Medulla oblongata (tissue), 1 donor: ENCODE results near the gene PDK2.

Experiments
- DNase-seq: peaks from one replicate; pipeline ENCODE4 v3.0.0-alpha.2; 2015; ENCODE audit errors: extremely low spot score

Gene PDK2

DNA sequence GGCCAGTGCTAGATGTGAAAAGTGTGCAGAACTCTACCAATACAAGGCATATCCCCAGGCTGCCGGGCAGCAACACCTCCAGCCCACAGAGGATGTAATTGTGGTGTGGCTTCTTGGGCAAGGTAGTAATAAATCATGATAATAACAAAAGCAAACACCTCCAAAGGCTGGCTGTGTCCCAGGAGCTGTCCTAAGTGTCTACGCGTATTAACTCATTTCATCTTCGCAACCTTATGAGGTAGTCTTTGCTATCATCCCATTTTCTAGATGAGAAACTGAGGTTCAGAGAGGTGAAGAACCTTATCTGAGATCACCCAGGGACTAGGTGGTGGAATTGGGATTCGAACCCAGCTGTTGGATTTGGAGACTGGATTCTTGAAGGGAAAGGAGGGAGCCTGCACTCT, 5.3 kb downstream of the PDK2 start:
- DNase-seq, result no peak

DNA sequence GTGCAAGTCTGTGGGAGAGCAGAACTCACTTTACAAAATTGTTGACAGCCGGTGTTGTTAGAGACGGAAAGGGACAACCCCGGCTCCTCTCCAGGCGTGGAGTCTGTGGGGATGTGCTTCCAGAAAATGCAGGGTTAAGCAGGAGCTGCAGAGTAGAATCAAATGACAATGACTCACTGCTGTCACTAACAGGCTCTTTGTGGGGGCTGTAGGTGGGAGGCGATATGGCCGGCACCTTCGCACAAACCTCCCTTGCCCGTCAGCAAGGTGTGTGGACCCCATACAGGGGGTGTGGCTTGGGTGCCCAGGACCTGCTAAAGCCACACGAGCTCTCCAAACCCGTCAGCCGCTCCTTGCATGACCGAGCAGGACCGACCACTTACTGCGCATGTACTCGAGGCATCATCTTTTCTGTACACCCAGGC, 5.8 kb downstream of the PDK2 start:
- no peak for DNase-seq

DNA sequence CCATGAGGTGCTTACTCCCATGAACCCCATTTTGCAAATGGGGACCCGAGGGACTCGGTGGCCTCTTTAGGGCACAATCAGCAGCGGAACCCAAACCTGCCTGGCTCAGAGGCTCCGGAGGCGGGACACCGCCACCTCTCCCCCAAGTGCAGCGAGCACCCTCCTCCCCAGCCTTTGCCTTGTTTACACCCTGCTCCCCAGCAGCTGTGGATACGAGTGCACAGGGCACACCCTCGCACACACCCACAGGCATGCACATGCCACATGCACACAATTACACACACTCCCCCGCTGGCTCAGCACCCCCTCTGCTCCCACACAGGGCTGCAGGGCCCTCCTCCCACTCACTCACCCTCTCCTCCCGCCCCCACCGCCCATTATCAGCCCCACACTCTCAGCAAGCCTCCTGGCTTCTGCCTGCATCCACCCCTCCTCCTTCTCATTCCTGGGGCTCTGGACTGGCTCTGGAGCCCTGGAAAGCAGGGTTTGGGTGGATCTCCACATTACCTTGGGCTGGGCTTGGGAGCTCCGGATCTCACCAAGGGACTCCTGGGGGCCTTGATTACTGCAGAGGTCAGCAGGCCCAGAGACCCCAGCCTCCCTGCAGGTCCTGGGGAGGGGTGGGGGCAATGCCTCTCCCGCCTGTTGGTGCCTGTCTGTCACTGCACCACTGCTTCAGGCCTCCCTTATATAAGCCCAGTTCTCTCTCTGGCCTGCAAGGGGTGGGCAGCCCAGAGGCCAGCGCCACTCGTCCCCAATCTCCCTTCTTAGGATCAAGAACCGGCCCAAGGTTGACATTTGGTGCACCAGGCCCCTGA, 6.4 kb downstream of the PDK2 start:
- peak; percentile 13 for DNase-seq

DNA sequence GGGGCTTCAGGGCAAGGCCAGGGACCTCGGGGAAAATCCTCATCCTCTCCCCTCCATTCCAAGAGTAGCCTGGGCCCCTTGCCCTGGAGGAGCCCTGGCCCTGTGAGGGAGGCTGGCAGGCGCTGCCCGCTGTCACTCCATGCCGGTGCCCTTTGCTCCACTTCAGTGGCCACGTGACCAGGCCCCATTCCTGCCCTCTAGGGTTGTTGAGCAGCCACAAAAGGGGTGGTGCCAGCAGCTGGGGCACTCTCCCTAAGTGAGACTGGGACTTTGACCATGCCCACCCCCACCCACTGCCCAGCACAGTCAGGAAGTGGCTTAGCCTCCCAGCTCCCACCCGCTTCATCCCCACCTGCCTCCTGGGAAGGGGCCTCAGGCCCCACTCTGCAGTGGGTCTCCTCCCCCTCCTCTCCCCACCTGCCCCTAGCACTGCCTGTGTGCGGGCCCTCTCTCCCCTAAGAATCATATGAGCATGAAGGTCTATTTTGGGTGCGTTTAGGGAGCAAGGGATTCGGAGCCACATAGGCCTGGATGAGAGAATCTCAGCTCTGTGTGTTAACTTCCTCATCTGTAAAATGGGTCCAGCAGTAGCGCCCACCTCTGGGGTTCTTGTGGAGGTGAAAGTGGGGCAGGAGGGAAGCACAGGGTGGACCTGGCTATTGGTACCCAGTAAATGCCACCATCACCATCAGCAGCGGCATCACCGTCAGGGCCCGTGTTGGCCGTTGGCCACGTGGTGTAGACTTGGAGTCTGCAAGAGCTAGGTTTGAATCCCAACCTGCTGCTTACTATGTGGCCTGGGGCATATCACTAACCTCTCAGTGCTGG, 7.2 kb downstream of the PDK2 start:
- DNase-seq, result peak; percentile 75

DNA sequence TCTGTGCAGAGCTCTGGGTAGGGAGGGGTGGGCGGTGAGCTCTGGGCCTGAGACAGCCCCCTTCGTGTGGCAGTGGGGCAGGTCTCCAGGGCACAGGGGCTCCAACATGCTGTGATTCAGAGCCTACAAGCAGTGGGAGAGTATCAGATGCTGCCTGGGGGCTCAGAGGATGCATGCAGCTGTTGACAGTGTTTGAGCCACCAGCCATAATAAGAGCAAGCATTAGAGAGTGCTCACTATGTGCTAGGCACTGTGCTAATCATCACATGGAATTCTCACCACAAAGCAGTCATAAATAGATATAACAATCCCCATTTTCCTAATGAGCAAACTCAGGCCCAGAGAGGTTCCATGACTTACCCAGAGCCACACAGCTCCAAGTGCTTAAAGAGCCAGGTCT, 8.1 kb downstream of the PDK2 start:
- DNase-seq, result no peak

DNA sequence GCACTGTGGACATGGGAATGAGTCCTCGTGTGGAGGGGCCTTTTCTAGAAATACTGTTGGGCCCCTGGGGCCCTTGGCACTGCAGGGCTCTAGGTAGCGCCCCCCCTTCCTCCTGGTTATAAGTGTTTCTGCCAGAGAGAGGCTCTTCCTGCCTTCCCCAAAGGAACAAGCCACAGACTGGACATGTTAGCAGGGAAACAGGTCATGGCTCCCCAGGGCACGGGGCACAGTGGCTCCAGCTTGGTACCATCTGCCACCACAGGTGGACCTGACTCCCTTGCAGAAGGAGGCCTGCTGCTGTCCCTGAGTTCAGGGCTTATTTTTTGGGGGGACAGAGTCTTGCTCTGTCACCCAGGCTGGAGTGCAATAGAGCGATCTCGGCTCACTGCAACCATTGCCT, 8.8 kb downstream of the PDK2 start:
- no peak for DNase-seq

DNA sequence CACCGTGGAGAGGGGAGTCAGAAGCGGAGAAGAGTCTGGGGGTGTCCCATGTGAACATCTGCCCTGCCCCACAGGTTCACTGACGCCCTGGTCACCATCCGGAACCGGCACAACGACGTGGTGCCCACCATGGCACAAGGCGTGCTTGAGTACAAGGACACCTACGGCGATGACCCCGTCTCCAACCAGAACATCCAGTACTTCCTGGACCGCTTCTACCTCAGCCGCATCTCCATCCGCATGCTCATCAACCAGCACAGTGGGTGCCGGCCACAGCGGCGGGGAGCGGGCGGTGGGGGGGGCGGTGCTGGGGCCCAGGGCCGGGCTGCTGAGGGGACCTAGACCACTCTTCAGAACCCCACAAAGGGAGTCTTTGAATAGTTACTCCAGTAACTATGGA, 10.7 kb downstream of the PDK2 start:
- no peak for DNase-seq

DNA sequence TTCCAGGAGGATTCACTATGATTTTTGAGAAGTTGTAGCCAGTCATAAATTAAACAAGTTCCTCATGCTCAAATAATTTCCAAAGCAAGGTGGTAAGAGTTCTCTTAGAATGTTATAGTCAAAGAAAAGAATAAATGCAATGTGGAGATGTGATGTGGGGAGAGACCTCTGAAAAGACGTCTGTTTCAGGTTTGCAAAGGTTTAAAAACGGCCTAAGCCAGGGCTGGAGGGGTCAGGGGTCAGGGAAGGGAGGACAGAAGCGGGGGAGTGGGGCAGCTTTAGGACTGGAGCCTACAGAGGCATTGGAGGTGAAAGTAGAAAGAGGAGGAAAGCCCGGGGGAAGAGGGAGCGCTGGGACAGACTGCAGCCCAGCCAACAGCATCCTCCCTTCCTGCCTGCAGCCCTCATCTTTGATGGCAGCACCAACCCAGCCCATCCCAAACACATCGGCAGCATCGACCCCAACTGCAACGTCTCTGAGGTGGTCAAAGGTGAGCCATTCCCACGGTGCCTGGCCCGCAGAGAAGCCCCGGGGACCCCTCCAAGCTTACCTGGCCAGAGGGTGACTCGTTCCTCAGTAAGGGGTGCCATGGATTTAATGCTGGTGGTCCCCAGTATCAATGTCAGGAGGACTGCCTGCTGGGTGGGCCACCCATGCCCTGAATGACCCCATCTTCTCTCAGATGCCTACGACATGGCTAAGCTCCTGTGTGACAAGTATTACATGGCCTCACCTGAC, 11.4 kb downstream of the PDK2 start:
- DNase-seq, result no peak

DNA sequence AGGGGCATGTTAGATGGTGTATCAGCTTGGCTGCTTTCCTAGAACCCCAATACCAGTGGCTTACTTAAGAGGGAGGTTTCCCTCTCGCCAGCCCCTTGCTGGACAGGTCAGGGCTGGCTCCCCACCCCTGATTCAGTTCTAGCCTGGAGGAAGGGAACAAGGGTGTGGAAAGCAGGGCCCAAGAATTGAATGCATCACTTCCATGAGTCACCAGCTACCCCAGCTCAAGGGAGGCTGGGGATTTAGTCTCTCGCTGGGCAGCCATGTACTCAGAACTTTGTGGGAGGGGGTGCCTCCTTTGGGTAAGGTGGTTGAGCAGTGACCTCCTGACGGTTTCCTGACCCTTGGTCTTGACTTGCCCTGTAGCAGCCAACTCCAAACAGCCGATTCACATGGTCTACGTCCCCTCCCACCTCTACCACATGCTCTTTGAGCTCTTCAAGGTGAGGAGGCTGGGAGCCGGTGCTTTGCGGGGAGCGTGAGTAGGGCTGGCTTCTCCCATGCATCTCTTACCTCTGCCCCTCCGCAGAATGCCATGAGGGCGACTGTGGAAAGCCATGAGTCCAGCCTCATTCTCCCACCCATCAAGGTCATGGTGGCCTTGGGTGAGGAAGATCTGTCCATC, 12.8 kb downstream of the PDK2 start:
- DNase-seq, result no peak

DNA sequence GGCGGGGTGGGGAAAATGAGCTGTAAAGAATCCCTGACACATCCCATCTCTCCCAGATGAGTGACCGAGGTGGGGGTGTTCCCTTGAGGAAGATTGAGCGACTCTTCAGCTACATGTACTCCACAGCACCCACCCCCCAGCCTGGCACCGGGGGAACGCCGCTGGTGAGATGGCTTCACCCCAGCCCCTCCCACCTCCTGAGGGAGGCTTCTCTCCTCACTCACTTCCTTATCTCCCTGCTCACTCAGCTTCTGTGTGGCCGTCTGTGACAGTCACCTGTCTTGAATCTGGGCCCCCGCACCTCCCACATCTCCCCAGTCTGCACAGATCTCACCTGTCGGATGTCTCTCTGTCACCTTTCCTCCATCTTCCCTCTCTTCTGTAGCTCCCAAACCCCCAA, 13.4 kb downstream of the PDK2 start:
- no peak for DNase-seq

DNA sequence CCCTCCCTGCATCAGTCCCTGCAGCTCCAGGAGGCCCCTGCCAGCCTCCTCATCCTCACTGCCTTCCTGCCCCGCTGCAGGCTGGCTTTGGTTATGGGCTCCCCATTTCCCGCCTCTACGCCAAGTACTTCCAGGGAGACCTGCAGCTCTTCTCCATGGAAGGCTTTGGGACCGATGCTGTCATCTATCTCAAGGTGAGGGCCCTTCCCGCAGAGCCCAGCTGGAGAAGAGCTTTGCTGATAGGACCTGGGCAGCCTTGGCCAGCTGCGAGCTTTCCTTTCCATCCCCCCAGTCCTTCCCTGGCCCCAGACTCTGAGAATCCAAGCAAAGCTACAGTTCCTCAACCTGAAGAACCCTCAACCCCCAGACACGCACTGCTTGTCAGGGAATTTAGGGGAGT, 14.1 kb downstream of the PDK2 start:
- DNase-seq, result no peak

DNA sequence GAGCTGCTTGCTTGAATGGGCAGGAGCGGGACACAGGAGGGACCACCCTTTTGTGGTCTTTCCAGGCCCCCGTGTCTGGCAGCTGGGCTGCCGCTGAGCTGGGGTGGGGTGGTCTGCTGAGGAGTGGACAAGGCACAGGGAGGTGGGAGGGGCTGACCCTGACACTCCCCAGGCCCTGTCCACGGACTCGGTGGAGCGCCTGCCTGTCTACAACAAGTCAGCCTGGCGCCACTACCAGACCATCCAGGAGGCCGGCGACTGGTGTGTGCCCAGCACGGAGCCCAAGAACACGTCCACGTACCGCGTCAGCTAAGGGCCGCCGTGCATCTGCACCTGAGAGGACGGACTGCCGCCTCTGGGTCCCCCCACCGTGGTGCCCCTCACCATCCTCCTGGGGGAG, 14.6 kb downstream of the PDK2 start:
- DNase-seq, result no peak

DNA sequence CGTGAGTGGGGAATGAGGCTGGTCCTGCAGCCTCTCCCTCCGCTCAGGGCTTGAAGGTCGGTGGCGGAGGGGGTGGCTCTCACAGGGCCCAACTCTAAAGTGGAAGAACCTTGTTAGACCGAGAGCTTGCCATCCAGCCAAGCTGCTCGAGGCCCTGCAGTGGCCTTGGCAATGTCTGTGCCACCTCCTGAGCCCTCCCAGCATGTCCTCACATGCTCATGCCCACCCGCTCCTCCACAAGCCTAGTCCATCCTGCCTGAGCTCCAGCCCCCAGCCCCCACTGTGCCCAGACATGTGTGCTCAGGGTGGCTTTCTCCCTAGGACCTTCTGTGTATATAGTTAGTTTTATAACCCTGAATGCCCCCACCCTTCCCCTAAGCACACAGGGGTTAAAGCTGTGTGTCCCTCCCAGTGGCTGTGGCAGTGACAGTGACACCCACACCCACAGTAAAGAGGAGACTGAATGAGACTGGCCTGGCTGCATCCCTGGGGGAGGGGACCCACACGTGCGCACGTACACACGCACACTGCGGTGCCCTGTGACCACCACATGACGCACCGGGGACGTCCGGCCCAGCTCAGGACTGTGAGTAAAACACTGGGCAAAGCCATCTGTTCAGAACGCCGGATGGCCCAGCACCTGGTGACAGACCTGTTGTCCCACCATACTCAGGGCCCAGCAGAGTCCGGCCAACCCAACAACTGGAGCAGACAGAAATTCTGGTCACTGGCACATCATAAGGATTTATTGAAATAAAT, 15.6 kb downstream of the PDK2 start:
- DNase-seq, result no peak

DNA sequence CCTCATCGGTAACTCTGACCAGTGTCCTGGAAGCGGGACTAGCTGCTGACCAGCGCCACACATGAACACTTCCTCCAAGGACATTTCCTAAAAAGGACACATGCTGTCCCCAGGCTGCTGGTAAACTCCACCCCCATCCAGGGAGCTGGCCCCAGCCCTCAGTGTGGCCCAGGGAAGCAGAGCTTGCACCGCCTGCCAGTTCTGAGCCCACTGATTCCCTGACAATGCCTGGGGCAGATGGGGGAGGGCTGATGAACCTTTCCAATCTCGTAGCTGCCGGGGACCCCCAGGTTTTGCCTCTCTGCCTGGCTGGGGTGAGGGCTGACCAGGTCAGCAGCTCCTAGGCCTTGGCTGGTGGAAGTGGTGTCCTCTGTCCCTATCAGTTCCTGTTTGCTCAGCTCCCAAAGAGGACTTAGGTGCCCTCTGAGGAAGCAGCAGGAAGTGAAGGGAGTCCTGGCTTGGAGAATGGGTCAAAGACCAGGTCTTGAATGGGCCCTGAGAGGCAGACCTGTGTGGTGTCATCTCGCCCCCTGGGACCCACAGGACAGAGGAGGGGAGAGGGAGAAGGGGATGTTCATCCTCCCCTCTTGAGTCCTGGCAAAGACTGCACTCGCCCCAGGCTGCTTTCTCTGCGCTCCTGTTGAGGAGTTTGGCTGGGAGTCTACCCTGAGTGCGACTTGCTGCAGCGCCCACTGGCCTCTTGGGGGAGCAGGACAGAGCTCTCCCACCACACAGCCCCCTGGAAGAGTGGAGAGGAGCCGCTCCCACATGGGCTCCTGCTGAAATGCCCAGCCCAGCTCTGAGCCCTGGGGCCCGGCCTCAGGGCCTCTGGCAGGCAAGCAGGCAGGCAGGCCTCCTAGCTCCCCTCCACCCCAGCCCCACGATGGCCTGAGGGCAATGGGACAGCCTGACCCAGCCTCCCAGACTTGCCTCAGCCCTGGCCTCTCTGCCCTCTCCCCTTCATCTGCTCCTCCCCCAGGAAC, 16.8 kb downstream of the PDK2 start:
- peak; percentile 70 for DNase-seq

DNA sequence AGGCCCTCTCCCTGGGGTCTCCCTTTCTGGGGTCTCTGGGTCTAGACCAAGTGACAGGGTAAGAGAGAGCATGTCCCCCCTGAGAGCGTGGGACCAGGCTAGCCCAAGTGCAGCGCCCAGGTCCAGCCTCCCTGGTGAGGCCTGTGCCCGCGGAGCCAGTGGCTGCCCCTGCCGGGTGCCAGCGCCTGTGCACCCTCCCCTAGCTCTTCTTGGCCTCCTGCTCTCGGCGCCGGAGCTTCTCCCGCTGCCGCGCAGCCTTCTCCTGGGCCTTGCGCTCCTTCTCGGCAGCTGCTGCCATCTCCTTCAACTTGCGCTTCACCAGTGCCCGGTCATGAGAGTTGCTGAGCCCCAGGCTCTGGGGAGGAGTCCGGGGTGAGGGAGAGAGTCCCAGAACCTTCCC, 17.5 kb downstream of the PDK2 start:
- DNase-seq, result peak; percentile 21

DNA sequence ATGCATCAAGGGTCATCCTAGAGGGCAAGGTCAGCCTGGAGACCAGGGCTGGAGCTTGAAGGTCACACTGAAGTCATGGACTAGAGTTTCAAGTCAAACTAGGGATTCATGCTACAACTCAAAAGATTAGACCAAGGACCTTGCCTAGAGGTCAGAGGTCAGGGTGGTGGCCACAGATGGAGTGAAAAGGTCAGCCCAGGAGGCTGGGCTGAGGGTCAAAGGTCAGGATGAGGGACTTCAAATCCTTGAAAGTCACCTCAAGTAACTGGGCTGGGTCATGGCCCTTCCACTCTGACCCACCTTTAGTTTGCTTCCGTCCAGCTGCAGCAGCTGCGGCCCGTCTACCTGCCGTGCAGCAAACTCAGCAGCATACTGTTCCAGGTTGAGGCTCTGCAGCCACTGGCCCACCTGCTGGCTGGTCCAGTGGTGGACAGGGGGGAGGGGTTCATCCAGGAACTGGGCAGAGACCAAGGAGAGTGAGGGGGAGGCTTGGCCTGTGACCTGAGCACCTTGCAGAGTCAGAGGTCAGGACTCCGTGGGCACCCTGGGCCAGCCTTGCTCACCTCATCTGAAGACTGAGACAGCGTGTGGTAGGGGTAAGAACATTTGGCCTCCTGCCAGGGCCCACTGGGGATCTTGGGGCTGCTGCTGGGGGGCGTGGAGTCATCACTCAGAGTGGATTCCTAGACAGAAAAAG, 18.6 kb downstream of the PDK2 start:
- DNase-seq, result no peak

DNA sequence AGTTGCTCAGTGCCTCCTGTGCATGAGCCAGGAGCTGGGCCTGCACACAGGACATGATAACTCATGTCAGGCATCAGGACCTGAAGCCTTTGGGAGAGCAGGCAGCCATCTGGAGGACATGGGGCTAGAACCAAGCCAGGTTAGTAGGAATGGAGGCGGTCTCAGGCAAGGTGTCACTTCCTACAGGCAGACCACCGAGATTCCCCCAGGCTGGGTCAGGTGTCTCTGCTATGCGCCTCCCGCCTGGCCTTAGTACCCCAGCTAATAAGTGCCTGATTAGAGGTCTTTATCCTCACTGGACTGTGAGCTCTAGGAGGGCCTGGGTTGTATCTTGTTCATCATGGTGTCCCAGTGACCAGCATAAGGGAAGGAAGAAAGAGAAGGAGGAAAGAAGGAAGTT, 19.2 kb downstream of the PDK2 start:
- DNase-seq, result no peak

DNA sequence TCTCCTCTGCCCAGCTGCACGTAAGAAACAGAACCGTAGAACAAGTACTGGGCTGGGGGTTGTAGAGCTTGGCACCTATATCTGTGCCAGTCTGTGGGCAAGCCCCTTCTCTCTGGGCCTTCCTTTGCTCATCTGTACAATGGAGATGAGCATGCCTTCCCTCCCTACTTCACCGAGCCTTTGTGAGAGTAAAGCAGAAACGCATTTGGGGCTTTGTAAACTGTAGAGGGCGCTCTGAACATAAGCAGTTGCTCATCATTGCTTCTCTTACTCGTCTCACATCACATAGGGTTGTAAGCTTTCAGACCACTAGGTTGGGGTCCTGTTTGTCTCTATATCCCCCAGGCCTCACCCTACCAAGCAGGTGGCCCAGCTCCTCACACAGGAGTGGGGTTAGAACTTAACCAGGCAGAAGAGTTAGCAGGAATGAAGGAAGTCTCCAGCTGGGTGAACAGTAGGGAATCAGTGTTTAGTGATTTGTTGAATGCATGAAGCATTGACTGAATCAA, 19.8 kb downstream of the PDK2 start:
- peak; percentile 66 for DNase-seq

DNA sequence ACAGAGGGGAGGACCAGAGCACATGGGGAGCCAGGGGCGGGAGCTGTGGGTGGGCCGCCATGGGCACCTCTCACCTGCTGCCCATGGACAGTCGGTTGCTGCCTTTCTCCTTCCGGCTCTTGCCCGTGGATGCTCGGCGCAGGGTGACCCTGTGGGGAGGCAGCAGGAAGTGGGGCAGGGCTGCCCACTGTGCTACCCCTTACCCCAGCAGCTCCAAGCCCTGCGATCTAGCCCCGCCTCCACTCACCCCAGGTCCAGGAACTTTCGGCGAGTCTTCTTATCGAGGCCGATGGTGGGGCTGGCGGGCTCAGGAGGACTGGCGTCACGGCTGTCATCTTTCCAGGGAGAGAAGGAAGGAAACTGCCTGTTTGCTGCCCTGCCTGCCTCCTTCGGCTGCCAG, 20.6 kb downstream of the PDK2 start:
- no peak for DNase-seq
